T-helper 17 cell (primary cell): Measurements from ENCODE around the gene ATP6V1G1. TPM values are rescaled to one million over a fixed set of nuclear protein-coding genes. Genes with fewer than 3 reads are reported as not detected.

ENCODE experiments used
- ATAC-seq: fragments of 150-1000 bp; cut with Tn5 transposase; 2 replicates; pipeline ENCODE4 v1.10.0; 2021; ENCODE audit warnings: mild to moderate bottlenecking, moderate library complexity
- DNase-seq, 3 donors: peaks; one replicate each; pipeline versions ENCODE4 v3.0.0 to v3.0.0-alpha.2; 2020 to 2021
- H3K9me3 ChIP-seq: one replicate; pipeline ENCODE4 v1.7.0; 2013; ENCODE audit warnings: low read length, mild to moderate bottlenecking; ENCODE audit not compliant: control insufficient read depth, poor library complexity, severe bottlenecking
- H3K27ac Mint-ChIP-seq: one replicate; pipeline ENCODE4 v1.8.0; 2022; ENCODE audit warnings: mild to moderate bottlenecking, moderate library complexity, mixed read lengths
- H3K27me3 Mint-ChIP-seq: one replicate; pipeline ENCODE4 v1.8.0; 2022; ENCODE audit warnings: mixed read lengths
- H3K36me3 Mint-ChIP-seq: one replicate; pipeline ENCODE4 v1.8.0; 2022; ENCODE audit warnings: low read depth, mixed read lengths
- H3K4me1 Mint-ChIP-seq: one replicate; pipeline ENCODE4 v1.8.0; 2022; ENCODE audit warnings: mild to moderate bottlenecking, mixed read lengths
- H3K4me3 Mint-ChIP-seq: one replicate; pipeline ENCODE4 v1.8.0; 2022; ENCODE audit warnings: mild to moderate bottlenecking, moderate library complexity, mixed read lengths
- total RNA-seq, 4 donors: library from RNA in 2 of 4; stranded (reverse) in 2 of 4; gene quantifications; one replicate each; pipeline ENCODE4 v1.2.3 and lab custom pipeline; 2022 to 2026

The ATP6V1G1 gene
- total RNA-seq, 2 donors from 2014 or later = 101 to 102 TPM

DNA sequence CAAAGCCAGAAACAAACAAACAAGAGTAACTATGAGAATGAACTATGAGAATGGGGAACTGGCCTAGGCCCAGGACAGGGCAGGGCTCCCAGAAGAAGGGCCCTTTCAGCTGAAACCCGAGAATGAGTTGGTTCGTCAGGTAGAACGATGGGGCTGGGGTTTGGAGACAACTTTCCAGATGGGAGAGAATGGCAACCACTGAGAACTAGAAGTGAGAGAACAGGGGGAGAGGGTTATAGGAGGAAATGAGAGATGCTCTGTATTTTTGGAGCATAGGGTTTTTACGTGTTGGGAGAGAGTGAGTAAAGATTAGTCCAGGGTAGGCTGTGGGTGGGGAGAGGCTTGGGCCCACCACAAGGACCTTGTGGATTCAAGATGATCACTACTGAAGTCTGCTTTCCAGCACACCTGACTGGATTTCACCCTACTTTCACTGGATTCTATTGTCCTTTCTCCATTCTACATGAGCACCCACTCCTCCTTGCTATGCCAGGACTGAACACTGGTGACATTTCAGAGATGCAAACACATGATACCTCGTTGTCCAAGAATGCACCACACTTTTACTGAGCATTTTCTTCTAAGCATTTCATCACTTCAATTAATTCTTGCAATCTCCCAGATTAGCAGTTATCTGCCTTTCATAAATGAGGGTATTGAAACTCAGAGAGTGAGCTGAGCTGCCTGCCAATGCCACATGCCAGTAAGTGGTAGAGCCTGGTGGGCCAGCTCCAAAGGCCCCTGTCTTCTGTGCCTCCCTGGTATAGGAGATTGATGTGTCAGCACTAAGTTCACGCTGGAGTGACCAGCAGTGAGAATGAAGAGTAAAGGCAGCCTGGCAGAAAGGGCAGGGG lies 20.3 kb downstream of the ATP6V1G1 start:
- Mint-ChIP-seq H3K36me3 (peaks cover 2% of the 10 kb centered on the region), H3K27ac (peak overlapping the region; percentile 29), H3K4me3 (peak overlapping the region; percentile 31), H3K27me3 (no peaks in the 10 kb centered on the region), H3K4me1 (peaks cover 21% of the 10 kb centered on the region)
- no peak for ATAC-seq
- DNase-seq = no peak
- no peaks in the 10 kb centered on the region for H3K9me3 ChIP-seq

DNA sequence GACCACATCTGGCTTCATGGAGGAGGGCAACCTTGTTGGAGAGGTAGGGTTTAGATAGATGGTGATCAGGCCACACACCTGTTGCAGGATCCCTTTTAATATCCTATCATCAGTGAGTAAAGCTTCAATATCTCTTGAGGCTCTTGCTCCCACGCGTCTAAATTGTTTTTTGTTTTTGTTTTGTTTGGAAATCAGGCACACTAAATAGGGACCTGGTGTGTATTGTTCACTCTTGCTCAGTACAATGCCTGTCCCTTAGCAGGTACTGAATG lies 20.9 kb downstream of the ATP6V1G1 start:
- Mint-ChIP-seq H3K4me1 (peaks cover 24% of the 10 kb centered on the region), H3K4me3 (peak overlapping the region; percentile 31), H3K27ac (peak overlapping the region; percentile 29), H3K27me3 (no peaks in the 10 kb centered on the region), H3K36me3 (peaks cover 2% of the 10 kb centered on the region)
- DNase-seq (no peak), ATAC-seq (no peak)
- no peaks in the 10 kb centered on the region for H3K9me3 ChIP-seq

DNA sequence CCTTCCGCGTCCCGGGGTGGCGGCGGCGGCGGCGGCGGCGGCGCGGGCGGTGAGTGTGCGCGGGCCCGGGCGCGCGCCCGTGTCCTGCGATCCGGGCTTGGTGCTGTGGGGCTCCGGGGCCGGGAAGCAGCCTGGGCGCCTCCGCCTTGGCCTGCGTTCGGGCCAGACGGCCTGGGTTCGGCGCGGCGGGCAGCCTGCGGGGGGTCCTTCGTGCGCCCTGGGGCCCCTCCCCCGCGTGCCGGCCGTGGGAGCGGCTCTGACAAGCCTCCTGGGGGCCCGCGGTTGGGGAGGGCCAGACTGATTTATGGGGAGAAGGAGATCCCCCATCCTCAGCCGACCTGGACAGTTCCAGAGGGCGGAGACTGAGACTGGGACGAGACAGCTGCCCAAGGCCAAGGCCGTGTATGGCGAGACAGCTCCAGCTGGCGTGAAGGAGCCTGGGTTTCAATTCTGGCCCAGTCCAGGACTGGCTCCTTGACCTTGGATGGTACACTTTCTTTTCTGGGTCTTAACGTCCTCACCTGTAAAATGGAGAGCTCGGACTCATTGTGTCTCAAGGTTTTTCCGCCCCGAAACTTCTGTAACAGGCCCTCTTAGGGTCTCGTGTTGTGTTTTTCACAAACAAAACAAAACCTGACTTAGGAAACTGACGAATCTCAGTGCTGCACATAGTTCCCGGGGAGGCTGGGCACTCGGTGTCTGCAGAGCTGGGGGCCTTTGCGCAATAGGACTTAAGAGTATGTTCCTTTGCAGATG lies 24.1 kb downstream of the ATP6V1G1 start:
- DNase-seq = peak in 1 of 3 donors; percentile 25
- Mint-ChIP-seq H3K27ac (peak overlapping the region; percentile 91), H3K4me3 (peak overlapping the region; percentile 91), H3K36me3 (peaks cover 2% of the 10 kb centered on the region), H3K4me1 (peaks cover 31% of the 10 kb centered on the region), H3K27me3 (no peaks in the 10 kb centered on the region)
- peak; percentile 76 for ATAC-seq
- H3K9me3 ChIP-seq = no peaks in the 10 kb centered on the region

DNA sequence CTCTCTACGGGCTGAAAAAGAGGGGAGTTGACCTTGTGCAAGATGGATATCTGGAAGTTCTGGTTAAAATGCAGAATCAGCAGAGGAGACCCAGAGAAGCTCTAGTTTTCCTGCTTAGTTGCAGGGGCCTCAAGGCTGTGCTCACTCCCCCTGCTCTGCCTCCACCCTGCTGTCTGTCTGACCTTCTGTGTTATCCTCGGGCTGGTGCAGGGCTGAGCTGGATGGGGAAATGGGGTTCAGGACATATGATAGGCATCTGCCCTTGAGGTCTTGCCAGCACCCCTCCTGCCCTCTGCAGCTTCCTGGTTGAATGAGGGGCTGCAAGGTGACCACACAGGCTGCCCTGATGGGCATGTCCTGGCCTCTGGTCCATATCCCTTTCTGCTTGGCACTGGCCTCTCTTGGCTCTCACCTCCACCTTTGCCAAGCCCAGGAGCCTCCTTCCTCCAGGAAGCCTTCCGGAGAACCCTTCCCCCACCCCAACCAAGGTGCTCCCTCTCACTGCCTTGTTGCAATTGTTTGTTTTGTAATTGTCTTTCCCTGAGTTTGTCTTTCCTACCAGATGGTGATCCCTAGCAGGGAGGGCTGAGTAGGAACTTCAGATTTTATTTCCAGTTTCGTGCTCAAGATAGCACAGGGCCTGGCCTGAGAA lies 24.8 kb downstream of the ATP6V1G1 start:
- DNase-seq (no peak), ATAC-seq (no peak)
- Mint-ChIP-seq H3K27ac (peak overlapping the region; percentile 91), H3K36me3 (peaks cover 2% of the 10 kb centered on the region), H3K27me3 (no peaks in the 10 kb centered on the region), H3K4me3 (peak overlapping the region; percentile 91), H3K4me1 (peaks cover 34% of the 10 kb centered on the region)
- H3K9me3 ChIP-seq = no peaks in the 10 kb centered on the region

DNA sequence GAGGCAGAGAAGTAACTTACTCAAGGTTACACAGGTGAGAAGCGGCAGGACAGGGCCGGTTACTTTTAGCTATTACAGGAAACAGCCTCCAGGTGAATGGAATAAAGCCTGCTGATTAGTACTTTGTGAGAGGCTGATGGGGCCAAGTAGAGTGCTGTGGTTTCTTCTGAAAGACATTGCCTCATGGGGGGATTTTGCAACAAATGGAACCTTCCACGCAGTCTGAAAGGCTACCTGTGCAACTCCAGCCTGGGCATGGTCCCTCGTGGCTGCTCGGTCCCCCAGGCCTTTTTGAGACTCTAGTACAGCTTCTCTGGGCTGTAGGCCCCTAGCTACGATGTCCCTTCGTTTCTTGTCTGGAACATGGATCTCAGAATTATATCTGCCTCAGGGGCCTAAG lies 25.5 kb downstream of the ATP6V1G1 start:
- Mint-ChIP-seq H3K36me3 (peaks cover 2% of the 10 kb centered on the region), H3K27me3 (no peaks in the 10 kb centered on the region), H3K4me3 (peak overlapping the region; percentile 91), H3K27ac (peak overlapping the region; percentile 91), H3K4me1 (peaks cover 34% of the 10 kb centered on the region)
- no peaks in the 10 kb centered on the region for H3K9me3 ChIP-seq
- ATAC-seq (no peak), DNase-seq (no peak)

DNA sequence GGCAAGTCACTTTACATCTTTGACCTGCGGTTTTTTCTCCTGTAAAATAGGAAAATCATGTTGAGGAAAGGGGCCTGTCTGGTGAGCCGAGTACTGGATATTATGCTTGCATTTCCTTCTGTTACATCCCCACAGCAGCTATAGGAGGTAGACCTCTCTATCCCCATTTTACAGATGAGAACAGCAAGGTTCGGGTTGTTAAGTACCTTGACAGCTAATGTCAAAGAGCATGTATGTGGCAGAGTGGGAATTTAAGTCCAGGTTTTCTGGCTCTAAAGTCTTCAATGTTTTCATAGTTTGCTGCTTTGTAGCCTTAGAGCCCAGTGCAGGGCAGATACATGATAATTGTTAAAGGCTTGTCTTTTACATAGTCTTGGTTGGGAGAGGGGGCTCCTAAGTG lies 26.4 kb downstream of the ATP6V1G1 start:
- no peak for DNase-seq
- Mint-ChIP-seq H3K36me3 (peaks cover 2% of the 10 kb centered on the region), H3K4me3 (no peak overlapping the region), H3K27me3 (no peaks in the 10 kb centered on the region), H3K27ac (no peak overlapping the region), H3K4me1 (peaks cover 34% of the 10 kb centered on the region)
- no peak for ATAC-seq
- H3K9me3 ChIP-seq = no peaks in the 10 kb centered on the region

DNA sequence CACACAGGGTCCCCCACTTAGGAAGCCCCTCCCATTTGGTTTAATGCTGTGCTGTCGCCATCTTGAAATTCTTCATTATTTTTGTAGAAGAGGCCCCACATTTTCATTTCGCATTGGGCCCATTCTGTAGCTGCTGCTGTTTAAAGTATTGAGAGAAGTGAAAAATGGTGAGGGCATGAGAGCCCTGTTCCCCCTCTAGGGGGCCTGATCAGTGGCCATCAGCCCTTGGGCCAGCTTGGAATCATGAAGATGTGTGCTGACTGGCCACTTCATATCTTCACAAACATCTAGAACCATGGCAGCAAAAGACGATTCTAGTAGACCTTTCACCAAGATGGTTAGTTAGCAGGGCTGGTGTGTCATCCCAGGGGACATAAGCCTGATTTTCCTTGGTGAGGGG lies 26.8 kb downstream of the ATP6V1G1 start:
- DNase-seq (no peak), ATAC-seq (no peak)
- H3K4me3 Mint-ChIP-seq = no peak overlapping the region
- H3K27ac Mint-ChIP-seq = no peak overlapping the region
- H3K9me3 ChIP-seq = no peaks in the 10 kb centered on the region
- peaks cover 2% of the 10 kb centered on the region for H3K36me3 Mint-ChIP-seq
- peaks cover 33% of the 10 kb centered on the region for H3K4me1 Mint-ChIP-seq
- no peaks in the 10 kb centered on the region for H3K27me3 Mint-ChIP-seq

DNA sequence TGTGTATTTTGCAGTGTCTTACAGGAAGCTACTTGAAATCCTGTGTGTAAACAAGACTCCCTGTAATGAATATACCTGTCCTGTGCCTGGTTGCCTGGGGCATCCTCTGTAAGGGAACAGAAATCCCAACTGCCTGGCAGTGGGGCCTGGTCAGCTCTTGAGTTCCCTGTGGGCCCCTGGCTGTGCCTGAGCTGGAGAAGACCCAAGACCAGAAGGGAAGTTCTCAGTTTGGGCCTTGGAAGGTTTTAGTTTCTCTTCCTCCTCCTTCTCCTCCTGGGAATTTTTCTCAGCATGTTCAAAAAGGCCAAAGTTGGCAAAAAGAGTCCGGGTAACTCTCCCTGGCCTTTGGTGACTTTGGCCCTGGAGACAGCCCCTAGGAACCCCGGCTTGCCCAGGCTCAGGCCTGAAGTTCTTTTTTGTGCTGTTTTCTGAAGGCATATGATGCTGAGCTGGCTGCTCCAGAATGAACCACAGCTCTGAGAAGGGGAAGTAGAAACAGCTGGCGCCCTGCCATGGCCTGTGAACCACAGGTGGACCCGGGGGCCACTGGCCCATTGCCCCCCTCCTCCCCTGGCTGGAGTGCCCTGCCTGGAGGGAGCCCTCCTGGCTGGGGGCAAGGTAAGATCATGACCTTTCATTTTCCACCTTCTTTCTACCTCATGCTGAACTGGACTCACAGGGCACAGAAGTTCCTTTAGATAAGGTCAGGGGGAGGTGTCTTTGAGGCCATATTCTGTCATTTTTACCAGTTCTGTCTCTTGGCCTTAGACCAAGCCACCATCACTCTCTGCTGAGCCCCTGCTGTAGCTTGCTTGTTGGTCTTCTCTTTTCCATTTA lies 29.3 kb downstream of the ATP6V1G1 start:
- Mint-ChIP-seq H3K27me3 (no peaks in the 10 kb centered on the region), H3K4me3 (peak overlapping the region; percentile 52), H3K36me3 (peaks cover 7% of the 10 kb centered on the region), H3K27ac (peak overlapping the region; percentile 86), H3K4me1 (peaks cover 29% of the 10 kb centered on the region)
- DNase-seq (no peak), ATAC-seq (peak; percentile 56)
- no peaks in the 10 kb centered on the region for H3K9me3 ChIP-seq

DNA sequence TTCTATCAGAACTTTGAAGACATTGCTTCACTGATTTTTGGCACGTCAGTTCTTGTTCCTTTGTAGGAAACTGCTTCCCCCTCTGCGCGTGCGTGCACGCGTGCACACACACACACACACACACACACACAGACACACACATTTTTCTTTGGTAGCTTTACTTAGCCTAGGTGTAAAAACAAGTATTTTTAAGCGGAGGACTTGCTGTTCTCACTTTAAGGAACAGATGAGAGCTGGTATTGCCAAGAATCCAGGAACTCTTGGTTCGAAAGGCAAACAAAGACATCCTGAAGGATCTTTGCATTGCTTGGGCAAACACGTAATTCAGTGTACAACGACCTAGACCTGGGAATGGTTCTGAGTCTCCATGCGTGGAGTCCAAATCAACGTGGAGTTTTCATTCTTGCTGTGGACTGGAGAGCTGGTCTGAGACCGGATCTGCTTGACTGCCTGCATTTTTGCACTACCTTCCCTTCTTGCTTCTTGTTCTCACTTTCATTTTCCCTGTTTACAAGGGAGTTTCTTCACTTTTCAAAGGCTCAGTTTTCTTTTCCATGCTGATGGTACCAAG lies 31.7 kb downstream of the ATP6V1G1 start:
- peak overlapping the region; percentile 34 for H3K27ac Mint-ChIP-seq
- H3K36me3 Mint-ChIP-seq = peaks cover 8% of the 10 kb centered on the region
- peaks cover 14% of the 10 kb centered on the region for H3K4me1 Mint-ChIP-seq
- DNase-seq = no peak
- H3K27me3 Mint-ChIP-seq = no peaks in the 10 kb centered on the region
- no peaks in the 10 kb centered on the region for H3K9me3 ChIP-seq
- H3K4me3 Mint-ChIP-seq = no peak overlapping the region
- ATAC-seq = no peak

DNA sequence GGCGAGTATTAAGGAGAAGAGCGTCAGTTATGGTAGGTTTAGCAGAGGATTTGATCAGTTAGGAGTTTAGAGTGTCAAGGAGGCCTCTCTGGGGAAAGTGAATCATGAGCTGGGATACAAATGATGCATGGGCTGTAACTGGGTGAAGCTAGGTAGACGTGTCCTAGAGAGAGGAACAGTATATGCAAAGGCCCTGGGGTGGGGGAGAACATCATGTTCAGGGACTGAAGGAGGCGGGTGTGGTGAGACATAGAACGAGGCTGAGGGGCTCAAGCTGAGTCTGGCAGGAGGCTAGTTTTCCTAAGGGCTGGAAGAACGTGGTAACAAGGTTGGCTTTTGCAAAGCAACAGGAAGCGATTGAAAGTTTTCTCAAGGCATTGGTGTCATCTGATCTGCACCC lies 34.0 kb downstream of the ATP6V1G1 start:
- no peak overlapping the region for H3K4me3 Mint-ChIP-seq
- peaks cover 12% of the 10 kb centered on the region for H3K36me3 Mint-ChIP-seq
- H3K27me3 Mint-ChIP-seq = no peaks in the 10 kb centered on the region
- H3K9me3 ChIP-seq = no peaks in the 10 kb centered on the region
- peaks cover 17% of the 10 kb centered on the region for H3K4me1 Mint-ChIP-seq
- no peak for ATAC-seq
- peak overlapping the region; percentile 78 for H3K27ac Mint-ChIP-seq
- no peak for DNase-seq

DNA sequence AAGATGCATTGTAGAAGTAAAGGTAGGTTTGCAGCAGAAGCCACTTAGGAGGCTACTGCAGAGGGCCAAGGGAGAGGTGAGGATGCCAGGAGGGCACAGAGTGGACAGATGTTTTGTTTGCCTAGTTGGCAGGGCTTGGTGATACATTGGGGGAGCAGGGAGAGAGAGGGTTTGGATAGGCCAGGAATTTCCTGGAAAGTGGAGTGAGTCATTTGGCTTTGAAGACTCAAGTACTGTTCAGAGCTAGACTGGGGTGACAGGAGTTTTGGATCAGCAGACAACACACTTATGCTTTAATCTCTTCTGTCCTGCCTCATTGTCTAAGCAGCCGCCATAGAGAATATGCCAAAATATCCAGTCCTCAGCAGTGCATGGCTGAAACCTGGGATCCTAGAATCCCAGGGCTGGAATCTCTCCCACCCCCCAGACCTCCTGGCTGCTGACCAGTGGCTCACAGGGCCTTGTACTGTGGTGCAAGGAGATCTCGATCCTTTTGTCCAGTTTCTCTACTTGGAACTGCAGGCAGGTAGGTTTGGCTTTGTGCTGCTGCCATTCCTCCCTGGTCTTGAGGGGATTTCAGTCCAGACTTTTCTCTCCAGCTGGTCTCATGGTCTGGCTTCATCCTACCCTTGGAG lies 34.5 kb downstream of the ATP6V1G1 start:
- no peaks in the 10 kb centered on the region for H3K27me3 Mint-ChIP-seq
- no peak for ATAC-seq
- H3K36me3 Mint-ChIP-seq = peaks cover 14% of the 10 kb centered on the region
- peaks cover 13% of the 10 kb centered on the region for H3K4me1 Mint-ChIP-seq
- H3K9me3 ChIP-seq = no peaks in the 10 kb centered on the region
- no peak overlapping the region for H3K27ac Mint-ChIP-seq
- no peak overlapping the region for H3K4me3 Mint-ChIP-seq
- no peak for DNase-seq

DNA sequence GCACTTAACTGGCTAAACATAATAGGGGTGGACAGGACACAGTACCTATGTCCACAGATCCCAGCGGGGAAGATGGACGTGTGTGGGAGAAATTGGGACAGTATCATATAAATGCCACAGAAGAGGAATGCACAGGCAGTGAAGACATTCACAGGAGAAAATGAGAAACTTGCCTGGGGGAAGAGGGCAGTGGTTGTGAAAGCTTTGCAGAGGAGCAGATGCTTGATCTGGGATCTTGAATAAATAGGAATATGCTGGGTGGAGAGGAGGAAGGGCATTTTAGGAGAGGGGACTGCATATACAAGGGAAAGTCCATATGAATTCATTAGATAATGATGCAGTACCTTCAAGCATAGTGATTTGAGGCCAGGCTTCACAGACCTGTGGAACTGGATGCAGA lies 37.1 kb downstream of the ATP6V1G1 start:
- Mint-ChIP-seq H3K27ac (no peak overlapping the region), H3K4me3 (no peak overlapping the region), H3K27me3 (no peaks in the 10 kb centered on the region), H3K4me1 (peaks cover 13% of the 10 kb centered on the region), H3K36me3 (peaks cover 17% of the 10 kb centered on the region)
- ATAC-seq = no peak
- H3K9me3 ChIP-seq = no peaks in the 10 kb centered on the region
- DNase-seq = no peak
